ENCODE results near the gene SMC1A. TPM values are rescaled to one million over a fixed set of nuclear protein-coding genes. Genes with fewer than 3 reads are reported as not detected.
A peak's percentile ranks its signal among the peaks of the same experiment; 100 is the strongest.

The SMC1A gene
- total and polyA plus RNA-seq, 12 donors: 7.6 to 51.6 (median 38.7) TPM

GRCh38 chrX:53435997-53436396 lies 13.5 kb upstream of the SMC1A start:
- intact Hi-C loops (cut with DNase I): no loop called here

GRCh38 chrX:53433651-53434639 lies 11.5 kb upstream of the SMC1A start, which contains the start of gene HSD17B10:
HSD17B10 (minus strand) TSS chrX:53434370; CDS start chrX:53434345, 25 bp downstream.
- TF ChIP-seq POLR2A (IDR thresholded peaks at IDR 0.05): peak in 1 of 2 donors; percentile 57
- no peak for TF ChIP-seq CTCF (IDR thresholded peaks at IDR 0.05)
- H3K4me3 ChIP-seq: peak within 1 kb of the TSS in 3 of 4 donors; percentile 15 to 67 (median 23)
- no peaks in the 10 kb centered on the region for H3K9me3 ChIP-seq (replicated peaks in 1 of 3)
- peak within 1 kb of the TSS in 4 of 5 donors; percentile 37 to 84 (median 60) for H3K27ac ChIP-seq
- DNase-seq: peak; percentile 87 to 93 (median 91)
- intact Hi-C loops (cut with DNase I): no loop called here
- peaks cover 0 to 23% of the 10 kb centered on the region in 2 donors for H3K36me3 ChIP-seq (replicated peaks in 1 of 2)
- H3K4me1 ChIP-seq (replicated peaks in 1 of 2): peaks cover 0 to 6% of the 10 kb centered on the region in 2 donors
- no peaks in the 10 kb centered on the region for H3K27me3 ChIP-seq
- 0 to 45% (median 14%) methylated on average over 12 to 61 of the region's 61 CpGs for WGBS, 4 donors

More at GRCh38 chrX:53435997-53436396, 13.5 kb upstream of the SMC1A start:
- Histone ChIP-seq H3K4me3 (no peak overlapping the region), H3K9me3 (replicated peaks in 1 of 3) (no peaks in the 10 kb centered on the region), H3K27me3 (no peaks in the 10 kb centered on the region), H3K27ac (no peak overlapping the region), H3K36me3 (replicated peaks in 1 of 2) (peaks cover 0 to 14% of the 10 kb centered on the region in 2 donors), H3K4me1 (replicated peaks in 1 of 2) (peaks cover under 1 to 15% of the 10 kb centered on the region in 2 donors)
- peak; percentile 65 to 79 (median 71) for DNase-seq
- no peak for TF ChIP-seq POLR2A (IDR thresholded peaks at IDR 0.05)
- peak; percentile 55 to 84 (median 78) for TF ChIP-seq CTCF (IDR thresholded peaks at IDR 0.05)
- 5 to 8% (median 6%) methylated on average over 3 to 4 of the region's 4 CpGs for WGBS, 4 donors

GRCh38 chrX:53430231-53430630 lies 7.8 kb upstream of the SMC1A start:
- 89 to 94% (median 91%) methylated on average over 2 to 9 of the region's 9 CpGs for WGBS, 4 donors
- no peak for DNase-seq

More at GRCh38 chrX:53430231-53430630, 7.8 kb upstream of the SMC1A start:
- no peak for TF ChIP-seq CTCF (IDR thresholded peaks at IDR 0.05)
- TF ChIP-seq POLR2A (IDR thresholded peaks at IDR 0.05): no peak
- intact Hi-C loops (cut with DNase I): no loop called here
- Histone ChIP-seq H3K27me3 (no peaks in the 10 kb centered on the region), H3K27ac (no peak overlapping the region), H3K9me3 (replicated peaks in 1 of 3) (no peaks in the 10 kb centered on the region), H3K36me3 (replicated peaks in 1 of 2) (peaks cover 0 to 23% of the 10 kb centered on the region in 2 donors), H3K4me1 (replicated peaks in 1 of 2) (peaks cover 0 to 6% of the 10 kb centered on the region in 2 donors), H3K4me3 (no peak overlapping the region)
